B cell (primary cell): ENCODE measurements around the gene NLRP1.

ENCODE experiments used
- CTCF ChIP-seq: fragments of 200-600 bp; IDR thresholded peaks from one replicate; pipeline ENCODE4 v1.8.0; 2022; ENCODE audit warnings: antibody characterized with exemption, mild to moderate bottlenecking
- EZH2 ChIP-seq: IDR thresholded peaks from 2 replicates; pipeline ENCODE4 v1.6.1; 2012; ENCODE audit warnings: borderline replicate concordance, low read depth, mild to moderate bottlenecking, moderate library complexity, low read length; ENCODE audit not compliant: insufficient read depth, poor library complexity, severe bottlenecking

DNA sequence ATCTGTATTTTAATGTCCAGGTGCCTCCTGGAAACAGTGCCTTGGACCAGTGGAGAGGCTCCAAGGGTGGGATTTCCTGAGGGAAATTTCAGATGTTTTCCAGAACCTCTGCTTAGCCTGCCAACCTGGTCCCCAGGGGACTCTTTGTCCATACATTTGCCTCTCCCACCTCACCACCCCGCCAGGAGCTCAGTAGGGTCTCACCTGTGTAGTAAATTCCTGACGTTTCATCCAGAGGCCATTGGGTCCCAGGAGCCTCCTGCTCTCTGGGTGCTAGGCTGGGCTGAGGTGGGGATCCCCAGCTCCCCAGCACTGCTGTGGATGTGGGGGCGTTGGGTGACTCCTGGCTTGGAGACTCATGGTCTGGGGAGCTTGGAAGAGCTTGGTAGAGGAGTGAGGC, 2.7 kb downstream of the NLRP1 start:
- TF ChIP-seq CTCF (no peak), EZH2 (no peak)
